ENCODE results near the gene MAST1. TPM values are rescaled to one million over a fixed set of nuclear protein-coding genes. Genes with fewer than 3 reads are reported as not detected.
A peak's percentile ranks its signal among the peaks of the same experiment; 100 is the strongest.

Gene MAST1
- total RNA-seq, 1 donor from 2014 or later, result 5.3 TPM

- no peak for DNase-seq (ENCODE audit: low spot score, unreplicated experiment)
- H3K36me3 Mint-ChIP-seq (ENCODE audit: insufficient read depth), result peaks cover 3% of the 10 kb centered on the region
- no peak for TF ChIP-seq CTCF (IDR thresholded peaks at IDR 0.05; ENCODE audit: unreplicated experiment)
- H3K27me3 Mint-ChIP-seq, result peaks cover 3% of the 10 kb centered on the region
- H3K9me3 Mint-ChIP-seq (ENCODE audit: low read depth), result no peaks in the 10 kb centered on the region
- peaks cover 8% of the 10 kb centered on the region for H3K4me1 Mint-ChIP-seq (ENCODE audit: low read depth)
- H3K27ac Mint-ChIP-seq, result peak overlapping the region; percentile 97
- H3K4me3 Mint-ChIP-seq (ENCODE audit: low read depth), result peak overlapping the region; percentile 82
These were observed 42.3 kb downstream of the MAST1 start for GRCh38 chr19:12880551-12881171.

GRCh38 chr19:12881172-12881808 lies 43.0 kb downstream of the MAST1 start, which contains the start of gene DNASE2:
DNASE2 (minus strand) TSS chr19:12881449; CDS start chr19:12881375, 74 bp downstream.
- Mint-ChIP-seq H3K4me3 (ENCODE audit: low read depth) (peak within 1 kb of the TSS; percentile 82), H3K9me3 (ENCODE audit: low read depth) (no peaks in the 10 kb centered on the region), H3K27me3 (peaks cover 6% of the 10 kb centered on the region), H3K36me3 (ENCODE audit: insufficient read depth) (peaks cover 3% of the 10 kb centered on the region), H3K27ac (peak within 1 kb of the TSS; percentile 97), H3K4me1 (ENCODE audit: low read depth) (peaks cover 8% of the 10 kb centered on the region)
- no peak for TF ChIP-seq CTCF (IDR thresholded peaks at IDR 0.05; ENCODE audit: unreplicated experiment)
- DNase-seq (ENCODE audit: low spot score, unreplicated experiment), result peak; percentile 78

GRCh38 chr19:12882589-12882988 lies 44.3 kb downstream of the MAST1 start:
- Mint-ChIP-seq H3K27ac (peak overlapping the region; percentile 73), H3K4me3 (ENCODE audit: low read depth) (peak overlapping the region; percentile 60), H3K4me1 (ENCODE audit: low read depth) (peaks cover 10% of the 10 kb centered on the region), H3K27me3 (peaks cover 12% of the 10 kb centered on the region), H3K36me3 (ENCODE audit: insufficient read depth) (peaks cover 3% of the 10 kb centered on the region), H3K9me3 (ENCODE audit: low read depth) (no peaks in the 10 kb centered on the region)
- DNase-seq (ENCODE audit: low spot score, unreplicated experiment), result no peak
- no peak for TF ChIP-seq CTCF (IDR thresholded peaks at IDR 0.05; ENCODE audit: unreplicated experiment)

- H3K4me3 Mint-ChIP-seq (ENCODE audit: low read depth), result no peak overlapping the region
- H3K27me3 Mint-ChIP-seq, result peaks cover 12% of the 10 kb centered on the region
- DNase-seq (ENCODE audit: low spot score, unreplicated experiment), result no peak
- no peak overlapping the region for H3K27ac Mint-ChIP-seq
- no peak for TF ChIP-seq CTCF (IDR thresholded peaks at IDR 0.05; ENCODE audit: unreplicated experiment)
- peaks cover 10% of the 10 kb centered on the region for H3K4me1 Mint-ChIP-seq (ENCODE audit: low read depth)
- no peaks in the 10 kb centered on the region for H3K36me3 Mint-ChIP-seq (ENCODE audit: insufficient read depth)
- no peaks in the 10 kb centered on the region for H3K9me3 Mint-ChIP-seq (ENCODE audit: low read depth)
These were observed 45.9 kb downstream of the MAST1 start for GRCh38 chr19:12884202-12884601.

- Mint-ChIP-seq H3K4me3 (ENCODE audit: low read depth) (no peak overlapping the region), H3K36me3 (ENCODE audit: insufficient read depth) (no peaks in the 10 kb centered on the region), H3K27ac (no peak overlapping the region), H3K4me1 (ENCODE audit: low read depth) (peaks cover 10% of the 10 kb centered on the region), H3K27me3 (peaks cover 12% of the 10 kb centered on the region), H3K9me3 (ENCODE audit: low read depth) (no peaks in the 10 kb centered on the region)
- no peak for DNase-seq (ENCODE audit: low spot score, unreplicated experiment)
- TF ChIP-seq CTCF (IDR thresholded peaks at IDR 0.05; ENCODE audit: unreplicated experiment), result no peak
These were observed 46.3 kb downstream of the MAST1 start for GRCh38 chr19:12884627-12884925.

Data from progenitor cell of endocrine pancreas (in vitro differentiated cells).